ENCODE results near the gene DOK6. TPM values are rescaled to one million over a fixed set of nuclear protein-coding genes. Genes with fewer than 3 reads are reported as not detected.

DOK6 gene
- total RNA-seq, 1 donor: 2.2 TPM

DNA sequence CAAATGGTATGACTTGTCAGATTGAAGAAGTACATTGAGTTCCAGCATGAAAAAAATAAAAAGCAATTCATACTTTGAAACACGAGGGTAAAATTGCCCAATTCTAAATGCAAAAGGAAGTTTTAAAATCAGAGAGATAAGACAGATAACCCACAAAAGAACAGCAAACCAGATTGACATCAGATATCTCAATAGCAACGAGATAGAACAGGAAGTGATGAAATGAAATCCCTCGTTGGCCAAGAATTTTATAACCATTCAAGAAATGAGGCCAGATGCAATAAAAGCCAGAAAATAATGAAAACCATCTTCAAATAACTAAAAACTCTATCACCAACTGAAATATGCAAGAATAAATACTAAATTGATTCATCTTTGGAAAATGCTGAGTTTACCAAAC lies 374.1 kb downstream of the DOK6 start:
- Histone ChIP-seq H3K4me3 (ENCODE audit: low read length) (no peak overlapping the region), H3K9me3 (ENCODE audit: low read depth, low read length) (no peaks in the 10 kb centered on the region), H3K4me1 (ENCODE audit: insufficient read depth, low read length) (no peaks in the 10 kb centered on the region), H3K27me3 (ENCODE audit: insufficient read depth, low read length) (no peaks in the 10 kb centered on the region)

DNA sequence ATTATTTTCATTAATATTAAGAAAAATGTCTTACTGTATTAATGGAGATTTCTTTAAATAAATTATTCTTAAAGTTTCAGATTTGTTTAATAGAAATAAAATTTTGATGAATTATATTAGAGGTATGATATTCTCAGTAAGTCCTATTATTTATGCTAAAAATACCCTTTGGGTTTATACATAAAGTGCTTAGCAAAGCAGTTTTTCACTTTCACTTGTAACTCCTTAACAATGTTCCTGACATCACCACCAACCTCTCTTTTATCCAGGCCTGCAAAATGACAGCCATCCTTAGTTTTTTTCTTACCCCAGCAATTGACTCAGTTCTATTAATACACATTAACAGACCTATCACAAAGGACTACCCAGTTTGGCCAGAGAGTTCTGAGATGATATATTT lies 376.6 kb downstream of the DOK6 start:
- no peaks in the 10 kb centered on the region for H3K4me1 ChIP-seq (ENCODE audit: insufficient read depth, low read length)
- H3K27me3 ChIP-seq (ENCODE audit: insufficient read depth, low read length): no peaks in the 10 kb centered on the region
- no peak overlapping the region for H3K4me3 ChIP-seq (ENCODE audit: low read length)
- no peaks in the 10 kb centered on the region for H3K9me3 ChIP-seq (ENCODE audit: low read depth, low read length)

DNA sequence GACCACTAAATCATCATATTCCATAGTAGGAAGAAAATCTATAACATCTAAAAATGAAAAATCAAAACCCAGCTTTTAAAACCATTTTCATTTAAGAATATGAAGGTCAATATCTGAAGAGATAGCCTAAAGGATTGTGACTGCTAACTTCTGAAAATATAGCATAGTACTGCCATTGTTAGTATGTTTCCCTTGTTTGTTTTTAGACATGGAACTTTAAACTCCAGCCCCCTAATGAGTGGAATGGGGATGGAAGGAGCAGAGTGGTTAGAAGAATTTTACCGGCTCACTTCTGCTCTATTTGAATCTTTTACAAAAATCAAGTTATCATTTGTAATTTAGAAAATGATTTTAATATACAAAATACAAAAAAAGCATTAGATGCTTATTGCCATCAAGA lies 378.0 kb downstream of the DOK6 start:
- Histone ChIP-seq H3K27me3 (ENCODE audit: insufficient read depth, low read length) (no peaks in the 10 kb centered on the region), H3K4me3 (ENCODE audit: low read length) (no peak overlapping the region), H3K4me1 (ENCODE audit: insufficient read depth, low read length) (no peaks in the 10 kb centered on the region), H3K9me3 (ENCODE audit: low read depth, low read length) (no peaks in the 10 kb centered on the region)

DNA sequence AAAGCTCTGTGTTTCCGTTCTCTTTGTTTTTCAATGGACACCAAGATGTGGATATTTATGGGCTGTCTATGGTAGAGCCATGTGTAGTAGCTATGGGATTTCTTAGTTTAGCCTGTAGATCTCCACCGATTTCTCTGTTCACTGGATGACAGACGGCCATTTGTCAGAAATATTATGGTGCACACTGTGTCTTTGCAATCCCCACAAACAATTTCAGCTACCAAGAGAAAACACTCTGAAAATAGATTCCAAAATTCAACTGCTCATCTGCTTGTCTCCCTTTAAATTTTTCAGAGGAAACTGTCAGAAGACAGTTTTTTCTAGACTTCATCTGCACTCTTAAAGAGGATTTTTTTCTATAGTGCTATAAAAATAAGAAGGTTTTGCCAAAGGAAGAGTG lies 380.2 kb downstream of the DOK6 start:
- no peaks in the 10 kb centered on the region for H3K9me3 ChIP-seq (ENCODE audit: low read depth, low read length)
- H3K4me1 ChIP-seq (ENCODE audit: insufficient read depth, low read length): no peaks in the 10 kb centered on the region
- H3K4me3 ChIP-seq (ENCODE audit: low read length): no peak overlapping the region
- no peaks in the 10 kb centered on the region for H3K27me3 ChIP-seq (ENCODE audit: insufficient read depth, low read length)

DNA sequence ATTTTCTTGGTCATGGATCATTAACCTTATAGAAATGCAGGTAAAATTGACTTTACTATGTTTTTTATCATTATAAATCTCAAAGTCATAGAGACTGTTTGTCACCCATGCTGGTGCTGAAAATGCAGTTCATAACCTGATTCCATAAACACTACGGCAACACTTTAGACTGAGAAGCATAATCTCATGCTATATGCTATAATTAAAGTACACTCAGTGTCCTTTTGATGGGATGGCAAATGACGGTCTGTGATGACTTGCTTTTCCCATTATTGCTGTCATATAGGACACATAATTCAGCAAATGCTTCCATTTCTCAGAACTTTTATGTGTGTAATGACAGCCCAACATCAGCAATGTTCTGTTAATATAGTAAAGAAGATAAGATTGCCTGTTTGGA lies 384.1 kb downstream of the DOK6 start:
- H3K9me3 ChIP-seq (ENCODE audit: low read depth, low read length): no peaks in the 10 kb centered on the region
- no peak overlapping the region for H3K4me3 ChIP-seq (ENCODE audit: low read length)
- H3K4me1 ChIP-seq (ENCODE audit: insufficient read depth, low read length): no peaks in the 10 kb centered on the region
- no peaks in the 10 kb centered on the region for H3K27me3 ChIP-seq (ENCODE audit: insufficient read depth, low read length)

DNA sequence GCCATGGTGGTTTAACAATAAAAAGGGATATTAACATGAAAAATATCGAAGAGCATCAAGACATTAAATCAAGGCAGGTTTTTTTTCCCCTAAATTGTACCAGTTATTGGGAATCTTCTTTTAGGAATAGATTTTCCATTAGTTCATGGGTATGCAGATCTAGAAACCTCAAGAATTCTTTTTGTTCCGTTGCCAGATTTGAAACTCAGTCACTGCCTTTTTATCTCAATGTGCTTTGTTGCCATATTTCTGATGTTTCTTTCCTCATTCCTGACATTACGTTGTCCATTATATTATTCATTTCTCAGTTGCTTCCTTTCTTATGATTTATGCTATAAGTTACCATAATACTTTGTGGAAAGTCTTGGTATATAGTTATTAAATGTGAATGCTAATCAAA lies 384.8 kb downstream of the DOK6 start:
- no peaks in the 10 kb centered on the region for H3K27me3 ChIP-seq (ENCODE audit: insufficient read depth, low read length)
- H3K9me3 ChIP-seq (ENCODE audit: low read depth, low read length): no peaks in the 10 kb centered on the region
- no peaks in the 10 kb centered on the region for H3K4me1 ChIP-seq (ENCODE audit: insufficient read depth, low read length)
- no peak overlapping the region for H3K4me3 ChIP-seq (ENCODE audit: low read length)

DNA sequence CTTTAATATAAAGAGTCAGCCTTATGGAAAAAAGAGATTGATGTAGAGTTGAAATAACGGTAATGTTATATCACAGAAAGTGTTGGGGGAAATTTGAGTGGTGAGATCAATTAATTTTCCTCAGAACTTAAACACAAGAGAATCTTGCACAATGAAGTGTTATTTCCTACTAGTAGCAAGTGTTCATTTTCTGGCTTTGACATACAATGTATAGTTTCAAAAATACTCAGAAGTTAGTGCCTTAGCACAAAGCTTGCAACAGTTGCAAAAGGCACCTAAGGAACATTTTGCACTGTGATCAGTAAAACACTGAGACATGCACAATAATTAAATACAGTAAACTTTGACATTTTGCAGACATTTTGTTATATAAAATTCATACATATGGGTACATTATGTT lies 385.7 kb downstream of the DOK6 start:
- Histone ChIP-seq H3K4me1 (ENCODE audit: insufficient read depth, low read length) (no peaks in the 10 kb centered on the region), H3K4me3 (ENCODE audit: low read length) (no peak overlapping the region), H3K9me3 (ENCODE audit: low read depth, low read length) (no peaks in the 10 kb centered on the region), H3K27me3 (ENCODE audit: insufficient read depth, low read length) (no peaks in the 10 kb centered on the region)

DNA sequence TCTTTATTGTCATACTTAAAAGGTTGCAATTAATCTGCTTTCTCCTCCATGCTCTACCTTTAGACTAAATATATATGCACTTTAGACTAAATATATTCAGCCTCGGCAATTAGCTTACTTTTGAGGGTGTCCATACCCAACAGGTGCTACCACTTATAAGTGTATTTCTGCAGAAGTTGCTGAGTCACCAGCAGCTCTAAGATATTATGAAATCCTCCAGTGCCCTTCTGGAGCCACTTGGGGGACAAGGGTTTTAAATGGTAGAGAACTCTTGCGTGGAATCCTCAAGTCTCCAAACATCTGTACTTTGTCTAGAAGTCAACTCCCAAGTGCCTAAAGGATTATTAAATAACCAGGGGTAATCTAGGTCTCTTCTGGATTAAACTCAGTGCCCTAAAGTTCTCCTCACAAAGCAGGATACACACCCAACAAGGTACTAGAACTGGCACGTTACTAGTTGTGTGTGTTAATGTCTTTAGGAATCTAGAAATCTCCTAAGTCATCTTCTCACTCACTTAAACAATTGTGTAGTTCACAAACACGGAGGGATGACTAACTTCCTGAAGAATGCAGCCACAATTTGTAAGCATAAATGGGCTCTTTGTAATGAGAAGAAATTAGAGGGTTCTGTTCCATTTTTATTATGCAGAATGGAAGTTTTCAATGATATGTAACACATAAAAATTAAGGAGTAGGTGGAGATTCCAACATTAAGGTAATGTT lies 387.3 kb downstream of the DOK6 start:
- Histone ChIP-seq H3K27me3 (ENCODE audit: insufficient read depth, low read length) (no peaks in the 10 kb centered on the region), H3K9me3 (ENCODE audit: low read depth, low read length) (no peaks in the 10 kb centered on the region), H3K4me1 (ENCODE audit: insufficient read depth, low read length) (no peaks in the 10 kb centered on the region), H3K4me3 (ENCODE audit: low read length) (no peak overlapping the region)

DNA sequence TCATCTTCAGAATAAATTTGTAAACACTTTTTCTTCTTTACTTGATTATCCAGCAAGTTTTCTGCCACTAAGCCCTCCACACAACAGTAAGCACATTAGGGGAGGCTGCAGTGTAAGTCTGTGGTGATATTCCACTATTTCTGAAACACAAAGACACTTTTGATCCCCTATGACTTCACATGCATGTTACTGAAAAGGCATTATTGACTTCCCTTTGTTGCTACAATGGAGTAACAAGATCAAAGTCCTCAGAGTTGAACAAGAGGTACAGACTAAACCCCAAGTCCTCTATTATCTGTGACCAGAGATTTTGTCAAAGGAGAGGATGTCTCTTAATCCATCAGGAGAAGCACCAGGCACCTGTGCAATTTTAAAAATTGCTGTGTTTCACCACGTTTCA lies 389.1 kb downstream of the DOK6 start:
- H3K27me3 ChIP-seq (ENCODE audit: insufficient read depth, low read length): no peaks in the 10 kb centered on the region
- no peaks in the 10 kb centered on the region for H3K9me3 ChIP-seq (ENCODE audit: low read depth, low read length)
- H3K4me3 ChIP-seq (ENCODE audit: low read length): no peak overlapping the region
- H3K4me1 ChIP-seq (ENCODE audit: insufficient read depth, low read length): no peaks in the 10 kb centered on the region

DNA sequence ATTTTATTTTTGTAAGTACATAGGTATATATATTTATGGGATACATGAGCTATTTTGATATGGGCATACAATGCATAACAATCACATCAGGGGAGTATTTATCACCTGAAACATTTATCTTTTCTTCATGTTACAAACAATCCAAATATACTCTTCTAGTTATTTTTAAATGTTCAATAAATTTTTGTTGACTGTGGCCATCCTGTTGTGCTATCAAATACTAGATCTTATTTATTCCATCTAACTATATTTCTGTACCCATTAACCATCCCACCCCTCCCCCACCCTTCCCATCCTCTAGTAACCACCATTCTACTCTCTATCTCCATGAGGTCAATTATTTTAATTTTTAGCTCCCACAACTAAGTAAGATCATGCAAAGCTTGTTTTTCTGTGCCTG lies 390.0 kb downstream of the DOK6 start:
- H3K4me1 ChIP-seq (ENCODE audit: insufficient read depth, low read length): no peaks in the 10 kb centered on the region
- no peak overlapping the region for H3K4me3 ChIP-seq (ENCODE audit: low read length)
- no peaks in the 10 kb centered on the region for H3K9me3 ChIP-seq (ENCODE audit: low read depth, low read length)
- H3K27me3 ChIP-seq (ENCODE audit: insufficient read depth, low read length): no peaks in the 10 kb centered on the region

DNA sequence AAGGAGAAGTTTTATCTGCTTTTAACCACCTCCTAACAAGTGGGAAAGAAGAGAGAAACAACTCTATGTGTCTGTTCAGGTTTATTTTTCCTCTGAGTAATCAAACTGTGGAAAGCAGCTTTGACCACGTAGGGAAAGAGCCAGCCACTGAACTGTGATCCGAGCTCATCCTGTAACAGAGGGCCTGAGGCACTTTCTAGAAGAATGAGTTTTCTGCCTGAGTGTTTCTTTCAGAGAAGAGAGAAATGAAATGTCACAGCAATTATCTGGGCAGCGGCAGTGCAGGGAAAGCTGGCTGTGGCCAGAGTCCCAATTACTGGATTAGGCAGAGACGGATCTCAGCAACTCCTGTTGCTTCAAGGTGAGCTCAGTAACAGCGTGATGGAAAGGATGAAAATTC lies 395.1 kb downstream of the DOK6 start:
- no peak overlapping the region for H3K4me3 ChIP-seq (ENCODE audit: low read length)

DNA sequence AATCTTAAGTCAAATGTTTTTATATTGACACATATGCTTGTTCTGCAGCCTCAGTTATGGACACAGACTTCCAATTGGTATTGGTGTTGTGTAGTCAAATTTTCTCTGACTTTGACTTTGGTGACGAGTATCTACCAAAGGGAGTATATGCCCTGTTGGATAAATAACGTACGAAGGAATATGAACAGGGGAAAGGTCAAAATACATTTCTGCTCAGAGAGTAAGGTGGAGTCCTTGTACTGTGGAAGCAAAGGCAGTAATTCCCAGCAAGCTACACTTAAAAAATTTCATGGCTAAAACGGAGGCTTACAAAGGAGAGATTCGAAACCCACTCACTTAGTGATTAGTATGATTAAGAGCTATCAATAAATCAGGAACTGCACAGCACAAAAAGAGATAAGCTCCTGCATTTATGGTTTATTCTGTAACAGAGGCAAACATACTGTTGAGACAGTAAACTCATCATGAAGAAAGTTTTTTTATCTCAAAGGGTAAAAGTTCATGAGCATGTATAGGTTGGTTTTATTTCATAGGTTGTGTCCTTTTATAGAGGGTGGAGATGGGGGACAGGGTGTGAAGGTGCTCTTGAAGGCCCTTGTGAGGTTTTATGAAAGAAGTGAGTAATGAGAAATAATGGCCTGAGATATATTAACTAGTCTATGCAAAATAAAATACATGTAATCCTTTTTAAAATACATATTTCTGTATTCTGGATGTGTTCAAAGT lies 404.3 kb downstream of the DOK6 start:
- Histone ChIP-seq H3K4me3 (ENCODE audit: low read length) (no peak overlapping the region), H3K9me3 (ENCODE audit: low read depth, low read length) (no peaks in the 10 kb centered on the region), H3K27me3 (ENCODE audit: insufficient read depth, low read length) (no peaks in the 10 kb centered on the region), H3K4me1 (ENCODE audit: insufficient read depth, low read length) (no peaks in the 10 kb centered on the region)

More for the DNA sequence above, 395.1 kb downstream of the DOK6 start:
- H3K27me3 ChIP-seq (ENCODE audit: insufficient read depth, low read length): no peaks in the 10 kb centered on the region
- H3K4me1 ChIP-seq (ENCODE audit: insufficient read depth, low read length): no peaks in the 10 kb centered on the region
- no peaks in the 10 kb centered on the region for H3K9me3 ChIP-seq (ENCODE audit: low read depth, low read length)

DNA sequence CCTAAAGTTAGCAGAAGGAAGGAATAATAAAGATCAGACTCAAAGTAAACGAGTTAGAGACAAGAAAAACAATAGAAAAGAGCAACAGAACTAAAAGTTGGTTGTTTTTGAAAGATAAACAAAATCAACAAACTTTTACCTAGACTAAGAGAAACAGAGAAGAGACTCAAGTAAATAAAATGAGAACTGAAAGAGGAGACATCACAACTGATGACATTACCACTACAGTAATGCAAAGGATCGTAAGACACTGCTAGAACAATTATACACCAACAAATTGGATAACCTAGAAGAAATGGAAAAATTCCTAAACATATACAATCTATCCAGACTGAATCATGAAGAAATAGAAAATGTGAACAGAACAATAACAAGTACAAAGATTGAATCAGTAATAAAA lies 407.7 kb downstream of the DOK6 start:
- no peaks in the 10 kb centered on the region for H3K9me3 ChIP-seq (ENCODE audit: low read depth, low read length)
- H3K4me3 ChIP-seq (ENCODE audit: low read length): no peak overlapping the region
- H3K27me3 ChIP-seq (ENCODE audit: insufficient read depth, low read length): no peaks in the 10 kb centered on the region
- H3K4me1 ChIP-seq (ENCODE audit: insufficient read depth, low read length): no peaks in the 10 kb centered on the region

DNA sequence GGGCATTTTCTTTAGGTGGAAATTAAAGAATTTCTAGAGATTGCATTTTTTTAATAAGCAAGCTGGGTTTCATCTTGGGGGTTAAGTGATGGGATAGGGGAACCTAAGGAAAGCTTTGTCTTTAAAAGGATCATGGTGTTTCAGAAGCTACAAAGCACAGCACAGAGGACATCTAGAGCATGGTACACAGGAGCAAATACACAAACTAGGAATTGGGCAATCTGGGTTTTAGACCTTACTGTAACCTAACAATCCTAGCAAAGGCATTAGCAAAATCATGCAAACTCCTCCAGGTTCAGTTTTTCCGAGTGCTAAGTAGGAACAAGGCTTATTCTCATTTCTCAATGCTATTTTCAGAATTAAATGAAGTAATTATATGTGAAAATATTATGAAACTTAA lies 412.9 kb downstream of the DOK6 start:
- Histone ChIP-seq H3K27me3 (ENCODE audit: insufficient read depth, low read length) (no peaks in the 10 kb centered on the region), H3K9me3 (ENCODE audit: low read depth, low read length) (no peaks in the 10 kb centered on the region), H3K4me1 (ENCODE audit: insufficient read depth, low read length) (no peaks in the 10 kb centered on the region), H3K4me3 (ENCODE audit: low read length) (no peak overlapping the region)

DNA sequence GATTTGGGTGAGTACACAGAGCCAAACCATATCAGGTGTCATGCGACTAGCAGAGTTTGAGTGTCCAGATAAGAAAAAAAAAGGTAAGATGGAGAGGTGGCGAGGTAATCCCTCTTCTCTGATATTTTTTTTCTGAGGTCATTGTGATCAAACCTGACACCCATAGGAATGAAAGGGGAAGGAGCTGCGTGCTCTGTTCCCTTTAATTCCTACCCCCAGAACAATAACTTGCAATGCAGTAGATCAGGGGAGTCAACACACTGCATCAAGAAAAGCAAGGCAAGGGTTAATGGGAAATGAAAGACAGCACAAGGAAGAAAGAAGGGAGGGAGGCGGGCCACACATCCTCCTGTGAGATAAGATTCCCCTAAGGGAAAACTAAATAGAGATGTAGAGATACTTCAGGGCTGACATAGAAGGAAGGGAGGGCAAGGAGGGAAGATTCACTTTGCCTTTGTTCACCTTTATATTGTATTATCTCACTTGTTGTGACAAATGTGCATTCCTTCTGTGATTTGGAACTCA lies 414.2 kb downstream of the DOK6 start:
- H3K4me3 ChIP-seq (ENCODE audit: low read length): no peak overlapping the region
- no peaks in the 10 kb centered on the region for H3K9me3 ChIP-seq (ENCODE audit: low read depth, low read length)
- no peaks in the 10 kb centered on the region for H3K4me1 ChIP-seq (ENCODE audit: insufficient read depth, low read length)
- no peaks in the 10 kb centered on the region for H3K27me3 ChIP-seq (ENCODE audit: insufficient read depth, low read length)

All from mononuclear cell (primary cell).